HL-60 (cell line): ENCODE data around the gene CHN1.

Experiments used
- DNase-seq, 2 experiments: peaks; one replicate each; pipeline ENCODE4 v3.0.0-alpha.2; 2010 to 2020; ENCODE audit warnings: low read depth in 1 of 2, low spot score in 1 of 2
- H3K27ac ChIP-seq: fragments of 250-450 bp; sonication (Bioruptor Pico); replicated peaks from 2 replicates; pipeline ENCODE4 v1.5.1; 2020; ENCODE audit warnings: mild to moderate bottlenecking, moderate library complexity
- H3K27me3 ChIP-seq: fragments of 250-450 bp; sonication (Bioruptor Pico); 2 replicates; pipeline ENCODE4 v1.5.1; 2021; ENCODE audit warnings: mild to moderate bottlenecking, moderate library complexity; ENCODE audit not compliant: insufficient read depth, poor library complexity, severe bottlenecking
- H3K4me3 ChIP-seq: replicated peaks from 2 replicates; pipeline ENCODE4 v1.5.1; 2011; ENCODE audit warnings: mild to moderate bottlenecking, control low read depth, low read length; ENCODE audit not compliant: insufficient read depth
- CTCF ChIP-seq: IDR thresholded peaks from one replicate; pipeline ENCODE4 v1.5.1; 2011; ENCODE audit warnings: low read length, control low read depth, inconsistent platforms; ENCODE audit not compliant: insufficient read depth
- GABPA ChIP-seq: IDR thresholded peaks from 2 replicates; pipeline ENCODE4 v1.6.1; 2012; ENCODE audit warnings: low read depth
- POLR2AphosphoS5 ChIP-seq: IDR thresholded peaks from 2 replicates; pipeline ENCODE4 v1.6.1; 2012; ENCODE audit warnings: low read depth
- SPI1 ChIP-seq: IDR thresholded peaks from 2 replicates; pipeline ENCODE4 v1.6.1; 2012; ENCODE audit warnings: low read depth, mild to moderate bottlenecking, borderline replicate concordance
- TF ChIP-seq, protein P1 (sequence below): IDR thresholded peaks from 2 replicates; pipeline ENCODE4 v1.6.1; 2012; ENCODE audit warnings: low read depth; ENCODE audit not compliant: insufficient replicate concordance

Gene CHN1

DNA sequence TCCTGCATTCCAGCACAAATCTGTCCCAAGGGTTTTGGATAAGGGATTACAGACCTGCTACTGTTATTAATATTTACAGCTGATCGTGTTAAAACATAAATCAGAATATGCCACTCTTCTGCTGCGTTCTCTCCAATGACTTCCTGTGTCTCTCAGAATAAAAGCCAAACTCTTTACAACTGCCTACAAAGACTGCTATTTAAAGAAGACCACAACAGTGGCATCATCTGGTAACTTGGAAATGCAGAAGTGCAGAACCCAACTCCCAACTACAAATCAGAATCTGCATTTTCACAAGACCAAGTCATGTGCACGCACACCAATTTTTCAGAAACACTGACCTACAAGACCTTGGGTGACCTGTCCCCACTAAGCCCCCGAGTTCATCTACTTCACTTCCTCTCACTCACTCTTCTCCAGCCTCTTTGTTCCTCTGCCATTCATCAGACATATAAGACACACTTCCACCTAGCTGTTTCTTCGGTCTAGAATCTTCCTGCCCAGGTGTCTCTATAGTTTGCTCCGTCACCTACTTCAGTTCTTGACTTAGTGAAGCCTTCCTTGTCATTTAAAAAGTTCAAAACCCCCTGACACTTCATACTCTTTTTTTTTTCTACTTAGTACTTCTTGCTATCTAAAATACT is 36.0 kb downstream of the CHN1 start:
- H3K4me3 ChIP-seq, result no peak overlapping the region
- H3K27me3 ChIP-seq, result peaks cover 28% of the 10 kb centered on the region
- H3K27ac ChIP-seq, result no peak overlapping the region
- no peak for DNase-seq
- TF ChIP-seq, protein P1, sequence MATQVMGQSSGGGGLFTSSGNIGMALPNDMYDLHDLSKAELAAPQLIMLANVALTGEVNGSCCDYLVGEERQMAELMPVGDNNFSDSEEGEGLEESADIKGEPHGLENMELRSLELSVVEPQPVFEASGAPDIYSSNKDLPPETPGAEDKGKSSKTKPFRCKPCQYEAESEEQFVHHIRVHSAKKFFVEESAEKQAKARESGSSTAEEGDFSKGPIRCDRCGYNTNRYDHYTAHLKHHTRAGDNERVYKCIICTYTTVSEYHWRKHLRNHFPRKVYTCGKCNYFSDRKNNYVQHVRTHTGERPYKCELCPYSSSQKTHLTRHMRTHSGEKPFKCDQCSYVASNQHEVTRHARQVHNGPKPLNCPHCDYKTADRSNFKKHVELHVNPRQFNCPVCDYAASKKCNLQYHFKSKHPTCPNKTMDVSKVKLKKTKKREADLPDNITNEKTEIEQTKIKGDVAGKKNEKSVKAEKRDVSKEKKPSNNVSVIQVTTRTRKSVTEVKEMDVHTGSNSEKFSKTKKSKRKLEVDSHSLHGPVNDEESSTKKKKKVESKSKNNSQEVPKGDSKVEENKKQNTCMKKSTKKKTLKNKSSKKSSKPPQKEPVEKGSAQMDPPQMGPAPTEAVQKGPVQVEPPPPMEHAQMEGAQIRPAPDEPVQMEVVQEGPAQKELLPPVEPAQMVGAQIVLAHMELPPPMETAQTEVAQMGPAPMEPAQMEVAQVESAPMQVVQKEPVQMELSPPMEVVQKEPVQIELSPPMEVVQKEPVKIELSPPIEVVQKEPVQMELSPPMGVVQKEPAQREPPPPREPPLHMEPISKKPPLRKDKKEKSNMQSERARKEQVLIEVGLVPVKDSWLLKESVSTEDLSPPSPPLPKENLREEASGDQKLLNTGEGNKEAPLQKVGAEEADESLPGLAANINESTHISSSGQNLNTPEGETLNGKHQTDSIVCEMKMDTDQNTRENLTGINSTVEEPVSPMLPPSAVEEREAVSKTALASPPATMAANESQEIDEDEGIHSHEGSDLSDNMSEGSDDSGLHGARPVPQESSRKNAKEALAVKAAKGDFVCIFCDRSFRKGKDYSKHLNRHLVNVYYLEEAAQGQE, result no peak
- TF ChIP-seq GABPA (no peak), SPI1 (no peak), CTCF (no peak), POLR2AphosphoS5 (no peak)

DNA sequence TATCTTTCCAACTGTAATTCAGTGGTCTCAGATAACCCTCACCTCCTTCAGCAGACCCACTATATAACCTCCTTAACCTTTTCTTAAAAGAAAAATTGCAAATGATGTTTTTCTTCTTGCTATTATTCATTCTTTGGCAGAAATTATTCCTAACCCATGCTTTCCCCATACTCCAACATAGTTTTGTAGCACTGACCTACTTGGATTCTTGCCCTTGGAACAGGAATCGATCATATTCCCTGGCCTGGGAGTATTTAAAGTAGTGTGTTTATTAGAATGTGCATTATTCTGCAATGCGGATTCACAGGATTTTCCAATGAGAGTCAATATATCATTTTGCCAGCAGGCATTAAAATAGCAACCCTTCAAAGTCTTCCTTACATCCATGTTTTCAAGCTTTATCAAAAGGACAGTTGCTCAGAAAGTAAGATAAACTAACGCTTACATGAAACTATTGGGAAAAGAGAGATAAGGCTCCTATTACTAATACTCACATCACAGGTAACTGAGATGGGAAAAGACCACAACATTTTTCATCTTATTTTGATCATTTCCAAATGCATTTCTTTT is 37.4 kb downstream of the CHN1 start:
- H3K27me3 ChIP-seq, result peaks cover 33% of the 10 kb centered on the region
- no peak overlapping the region for H3K4me3 ChIP-seq
- DNase-seq, result no peak
- H3K27ac ChIP-seq, result no peak overlapping the region
- no peak for TF ChIP-seq CTCF
- no peak for TF ChIP-seq POLR2AphosphoS5
- no peak for TF ChIP-seq GABPA
- TF ChIP-seq, protein P1, result no peak
- no peak for TF ChIP-seq SPI1

DNA sequence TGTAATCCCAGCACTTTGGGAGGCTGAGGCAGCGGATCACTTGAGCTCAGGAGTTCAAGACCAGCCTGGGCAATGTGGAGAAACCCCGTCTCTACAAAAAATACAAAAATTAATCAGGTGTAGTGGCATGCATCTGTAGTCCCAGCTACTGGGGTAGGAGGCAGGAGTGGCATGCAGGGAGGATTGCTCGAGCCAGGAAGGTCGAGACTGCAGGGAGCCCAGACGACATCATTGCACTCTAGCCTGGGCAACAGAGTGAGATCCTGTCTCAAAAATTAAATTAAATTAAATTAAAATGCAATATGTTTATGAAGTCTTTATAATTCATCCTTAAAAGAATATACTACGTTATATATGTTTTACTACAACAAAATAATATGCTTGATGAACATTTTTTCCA is 38.1 kb downstream of the CHN1 start:
- TF ChIP-seq, protein P1, result no peak
- TF ChIP-seq POLR2AphosphoS5, result no peak
- TF ChIP-seq GABPA, result no peak
- TF ChIP-seq CTCF, result no peak
- TF ChIP-seq SPI1, result no peak
- no peak for DNase-seq
- Histone ChIP-seq H3K27me3 (peaks cover 33% of the 10 kb centered on the region), H3K27ac (no peak overlapping the region), H3K4me3 (no peak overlapping the region)
